HepG2 (cell line): Measurements from ENCODE around the gene KLF15. TPM values are rescaled to one million over a fixed set of nuclear protein-coding genes. Genes with fewer than 3 reads are reported as not detected.
A peak's percentile ranks its signal among the peaks of the same experiment; 100 is the strongest.

Experiments used
- CEBPB ChIP-seq: IDR thresholded peaks from 2 replicates; pipeline ENCODE4 v1.6.1; 2011; ENCODE audit warnings: low read depth, low read length, improper control_type of control experiment, borderline replicate concordance
- CREM ChIP-seq, 2 experiments: sonication (generic) in 1 of 2; formaldehyde crosslinking in 1 of 2; IDR thresholded peaks; 2 replicates each; pipeline versions ENCODE4 v1.4.0 to v1.6.1; 2016 to 2020; ENCODE audit warnings: antibody characterized with exemption in 1 of 2, mild to moderate bottlenecking in 1 of 2, missing genetic modification reagents in 1 of 2
- NBN ChIP-seq: fragments of 450-650 bp; conservative IDR thresholded peaks from 2 replicates; pipeline ENCODE4 v1.6.1; 2017
- NFKBIZ ChIP-seq: IDR thresholded peaks from 2 replicates; pipeline ENCODE4 v1.6.1; 2018; ENCODE audit warnings: missing genetic modification reagents, missing compliant biosample characterization
- NR2F6 ChIP-seq, 2 experiments: IDR thresholded peaks; 2 replicates each; pipeline ENCODE4 v1.6.1; 2016; ENCODE audit warnings: antibody characterized with exemption in 1 of 2, mild to moderate bottlenecking in 1 of 2
- POGZ ChIP-seq: sonication (generic); formaldehyde crosslinking; IDR thresholded peaks from 2 replicates; pipeline ENCODE4 v1.4.0; 2020; ENCODE audit warnings: mild to moderate bottlenecking, missing genetic modification reagents
- PPARG ChIP-seq: conservative IDR thresholded peaks from 2 replicates; pipeline ENCODE4 v1.6.1; 2016; ENCODE audit warnings: missing biosample characterization, missing genetic modification reagents
- RARG ChIP-seq: sonication (generic); formaldehyde crosslinking; IDR thresholded peaks from 2 replicates; pipeline ENCODE4 v1.4.0; 2020; ENCODE audit warnings: low read depth, mild to moderate bottlenecking, missing genetic modification reagents
- RBAK ChIP-seq: sonication (generic); formaldehyde crosslinking; IDR thresholded peaks from 2 replicates; pipeline ENCODE4 v1.5.1; 2020; ENCODE audit warnings: mild to moderate bottlenecking, missing genetic modification reagents
- SMARCE1 ChIP-seq: fragments of 450-650 bp; IDR thresholded peaks from 2 replicates; pipeline ENCODE4 v1.6.1; 2017; ENCODE audit warnings: borderline replicate concordance
- TRIM24 ChIP-seq: sonication (generic); formaldehyde crosslinking; IDR thresholded peaks from 2 replicates; pipeline ENCODE4 v1.8.0; 2022; ENCODE audit warnings: mild to moderate bottlenecking, missing genetic modification reagents
- ZFP41 ChIP-seq: sonication (generic); formaldehyde crosslinking; IDR thresholded peaks from 2 replicates; pipeline ENCODE4 v1.4.0; 2020; ENCODE audit warnings: mild to moderate bottlenecking, missing genetic modification reagents, borderline replicate concordance
- ZFX ChIP-seq: sonication (generic); formaldehyde crosslinking; IDR thresholded peaks from 2 replicates; pipeline ENCODE4 v1.4.0; 2020; ENCODE audit warnings: mild to moderate bottlenecking, low read depth, missing genetic modification reagents, moderate library complexity
- ZNF225 ChIP-seq: sonication (generic); formaldehyde crosslinking; IDR thresholded peaks from 2 replicates; pipeline ENCODE4 v1.4.0; 2020; ENCODE audit warnings: mild to moderate bottlenecking, missing genetic modification reagents
- ZNF296 ChIP-seq: sonication (generic); formaldehyde crosslinking; conservative IDR thresholded peaks from 2 replicates; pipeline ENCODE4 v1.5.0; 2020; ENCODE audit warnings: mild to moderate bottlenecking, missing genetic modification reagents
- ZNF431 ChIP-seq: sonication (generic); formaldehyde crosslinking; IDR thresholded peaks from 2 replicates; pipeline ENCODE4 v1.9.0; 2022; ENCODE audit warnings: missing genetic modification reagents, low read depth, mild to moderate bottlenecking, borderline replicate concordance
- ZNF543 ChIP-seq: sonication (generic); formaldehyde crosslinking; IDR thresholded peaks from 2 replicates; pipeline ENCODE4 v1.4.0; 2020; ENCODE audit warnings: mild to moderate bottlenecking, missing genetic modification reagents
- ZNF616 ChIP-seq: sonication (generic); formaldehyde crosslinking; IDR thresholded peaks from 2 replicates; pipeline ENCODE4 v1.5.0; 2020; ENCODE audit warnings: low read depth, mild to moderate bottlenecking, missing genetic modification reagents
- ZNF724P ChIP-seq: sonication (generic); formaldehyde crosslinking; IDR thresholded peaks from 2 replicates; pipeline ENCODE4 v1.8.0; 2022; ENCODE audit warnings: missing genetic modification reagents, borderline replicate concordance
- ZNF747 ChIP-seq: sonication (generic); formaldehyde crosslinking; IDR thresholded peaks from 2 replicates; pipeline ENCODE4 v1.8.1; 2023; ENCODE audit warnings: missing genetic modification reagents, mild to moderate bottlenecking, borderline replicate concordance
- ZSCAN29 ChIP-seq: sonication (generic); formaldehyde crosslinking; conservative IDR thresholded peaks from 2 replicates; pipeline ENCODE4 v1.4.0; 2020; ENCODE audit warnings: mild to moderate bottlenecking, missing genetic modification reagents
- polyA plus RNA-seq, 8 experiments: library from polyadenylated mRNA; depleted of rRNA in 3 of 8; stranded (reverse) in 7 of 8; unstranded in 1 of 8; fragments of >200 nt; fragmentation: Illumina TruSeq in 4 of 8; extraction: Trizol in 4 of 8; gene quantifications; 2 replicates each; pipeline versions ENCODE4 v1.2.1 to v1.2.3, GENCODE V29; 2011 to 2016; ENCODE audit warnings: low read depth in 4 of 8, missing spikeins in 1 of 8, mixed read lengths in 1 of 8; ENCODE audit not compliant: insufficient read depth in 1 of 8
- total RNA-seq, 5 experiments: library from RNA; depleted of rRNA; stranded (reverse); fragments of >200 nt; fragmentation: Illumina TruSeq; extraction: Trizol; gene quantifications; 2 replicates each; pipeline ENCODE4 v1.2.3, GENCODE V29; 2016; ENCODE audit warnings: low read depth in 1 of 5
- TF ChIP-seq, protein P1 (sequence below): sonication (generic); IDR thresholded peaks from 2 replicates; pipeline ENCODE4 v1.6.1; 2016; ENCODE audit warnings: low read depth, borderline replicate concordance
- TF ChIP-seq, protein P2 (sequence below): sonication (generic); formaldehyde crosslinking; IDR thresholded peaks from 2 replicates; pipeline ENCODE4 v1.8.0; 2022; ENCODE audit warnings: mild to moderate bottlenecking, missing genetic modification reagents
- TF ChIP-seq, protein P3 (sequence below): sonication (generic); formaldehyde crosslinking; IDR thresholded peaks from 2 replicates; pipeline ENCODE4 v1.5.0; 2020; ENCODE audit warnings: missing genetic modification reagents
- TF ChIP-seq, protein P4 (sequence below): IDR thresholded peaks from 2 replicates; pipeline ENCODE4 v1.6.1; 2016; ENCODE audit warnings: missing genetic modification reagents, missing compliant biosample characterization
- TF ChIP-seq, protein P5 (sequence below): sonication (generic); formaldehyde crosslinking; IDR thresholded peaks from 2 replicates; pipeline ENCODE4 v1.4.0; 2020; ENCODE audit warnings: missing genetic modification reagents

Gene KLF15
- total and polyA plus RNA-seq, 2 of the 13 experiments (the other 11 are each of a cell fraction or from before 2014, with no cell fraction given): 7.1 to 7.8 TPM

DNA sequence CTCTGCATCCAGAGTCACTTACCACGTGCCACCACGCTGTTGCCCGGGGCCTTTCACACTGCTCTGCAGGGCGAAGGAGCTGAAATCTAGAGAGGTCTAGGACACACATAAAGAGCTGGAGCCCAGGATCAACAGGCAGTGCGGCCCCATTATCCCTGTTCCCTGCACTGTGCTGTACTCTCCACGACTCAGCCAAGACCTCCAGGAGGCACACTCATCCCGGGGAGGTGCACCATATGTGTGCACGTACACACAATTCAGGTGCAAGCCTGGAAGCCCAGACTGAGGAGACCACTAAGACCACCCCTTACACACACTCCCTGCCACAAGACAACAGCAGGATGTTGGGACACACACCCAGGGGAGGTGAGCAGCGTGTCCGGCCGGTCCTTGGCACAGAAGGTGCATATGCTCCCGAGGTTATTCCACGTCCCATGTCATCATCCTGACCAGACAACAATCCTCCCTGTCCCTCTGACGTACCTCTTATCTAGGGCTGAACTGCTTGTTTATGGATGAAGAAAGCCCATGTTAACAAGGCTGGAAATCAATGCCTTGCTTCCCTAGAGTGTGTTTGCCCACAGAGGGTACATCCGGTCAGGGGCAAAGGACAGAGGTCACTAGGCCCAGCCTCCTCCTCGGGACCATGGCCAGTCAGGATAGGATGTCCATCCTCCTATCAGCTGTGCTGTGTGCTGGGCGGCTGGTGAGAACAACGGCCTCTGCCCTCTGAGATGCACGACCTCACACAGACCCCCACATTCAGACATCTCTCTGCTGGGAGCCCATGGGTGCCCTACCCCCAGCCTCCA lies 16.1 kb downstream of the KLF15 start (continued):
- TF ChIP-seq TRIM24 (peak; percentile 57; the same call in 1 of the 2 replicates), ZNF431 (CRISPR knock-in tag) (no peak), POGZ (peak; percentile 85), SMARCE1 (no peak), NR2F6 (IDR thresholded peaks at IDR 0.05) (peak; percentile 81), NR2F6 (CRISPR knock-in tag; IDR thresholded peaks at IDR 0.05) (peak; percentile 91), ZNF747 (no peak; the same call in 1 of the 2 replicates), NBN (no peak), CREM (IDR thresholded peaks at IDR 0.05) (peak; percentile 66; the same call in 1 of the 2 replicates), CREM (CRISPR knock-in tag; IDR thresholded peaks at IDR 0.05) (no peak), NFKBIZ (CRISPR knock-in tag) (no peak), ZNF543 (CRISPR knock-in tag) (0 out of 2 replicates have a peak, but pooled peaks have one; percentile 65), PPARG (CRISPR knock-in tag) (0 out of 2 replicates have a peak, but pooled peaks have one; percentile 45), ZSCAN29 (CRISPR knock-in tag) (0 out of 2 replicates have a peak, but pooled peaks have one; percentile 43), RARG (CRISPR knock-in tag) (no peak), ZNF296 (CRISPR knock-in tag) (peak; percentile 73; the same call in 1 of the 2 replicates), RBAK (CRISPR knock-in tag) (no peak), ZFX (CRISPR knock-in tag) (peak; percentile 77; the same call in 1 of the 2 replicates), ZNF724P (CRISPR knock-in tag) (no peak), CEBPB (no peak), ZNF616 (CRISPR knock-in tag) (no peak), ZNF225 (CRISPR knock-in tag) (no peak), ZFP41 (CRISPR knock-in tag) (no peak)
- TF ChIP-seq, protein P1, sequence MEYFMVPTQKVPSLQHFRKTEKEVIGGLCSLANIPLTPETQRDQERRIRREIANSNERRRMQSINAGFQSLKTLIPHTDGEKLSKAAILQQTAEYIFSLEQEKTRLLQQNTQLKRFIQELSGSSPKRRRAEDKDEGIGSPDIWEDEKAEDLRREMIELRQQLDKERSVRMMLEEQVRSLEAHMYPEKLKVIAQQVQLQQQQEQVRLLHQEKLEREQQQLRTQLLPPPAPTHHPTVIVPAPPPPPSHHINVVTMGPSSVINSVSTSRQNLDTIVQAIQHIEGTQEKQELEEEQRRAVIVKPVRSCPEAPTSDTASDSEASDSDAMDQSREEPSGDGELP: peak; percentile 72; the same call in 1 of the 2 replicates
- TF ChIP-seq, protein P2, sequence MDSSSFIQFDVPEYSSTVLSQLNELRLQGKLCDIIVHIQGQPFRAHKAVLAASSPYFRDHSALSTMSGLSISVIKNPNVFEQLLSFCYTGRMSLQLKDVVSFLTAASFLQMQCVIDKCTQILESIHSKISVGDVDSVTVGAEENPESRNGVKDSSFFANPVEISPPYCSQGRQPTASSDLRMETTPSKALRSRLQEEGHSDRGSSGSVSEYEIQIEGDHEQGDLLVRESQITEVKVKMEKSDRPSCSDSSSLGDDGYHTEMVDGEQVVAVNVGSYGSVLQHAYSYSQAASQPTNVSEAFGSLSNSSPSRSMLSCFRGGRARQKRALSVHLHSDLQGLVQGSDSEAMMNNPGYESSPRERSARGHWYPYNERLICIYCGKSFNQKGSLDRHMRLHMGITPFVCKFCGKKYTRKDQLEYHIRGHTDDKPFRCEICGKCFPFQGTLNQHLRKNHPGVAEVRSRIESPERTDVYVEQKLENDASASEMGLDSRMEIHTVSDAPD (CRISPR knock-in tag): no peak
- TF ChIP-seq, protein P3, sequence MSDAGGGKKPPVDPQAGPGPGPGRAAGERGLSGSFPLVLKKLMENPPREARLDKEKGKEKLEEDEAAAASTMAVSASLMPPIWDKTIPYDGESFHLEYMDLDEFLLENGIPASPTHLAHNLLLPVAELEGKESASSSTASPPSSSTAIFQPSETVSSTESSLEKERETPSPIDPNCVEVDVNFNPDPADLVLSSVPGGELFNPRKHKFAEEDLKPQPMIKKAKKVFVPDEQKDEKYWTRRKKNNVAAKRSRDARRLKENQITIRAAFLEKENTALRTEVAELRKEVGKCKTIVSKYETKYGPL (CRISPR knock-in tag): no peak
- TF ChIP-seq, protein P4, sequence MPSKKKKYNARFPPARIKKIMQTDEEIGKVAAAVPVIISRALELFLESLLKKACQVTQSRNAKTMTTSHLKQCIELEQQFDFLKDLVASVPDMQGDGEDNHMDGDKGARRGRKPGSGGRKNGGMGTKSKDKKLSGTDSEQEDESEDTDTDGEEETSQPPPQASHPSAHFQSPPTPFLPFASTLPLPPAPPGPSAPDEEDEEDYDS (CRISPR knock-in tag): peak; percentile 23; the same call in 1 of the 2 replicates
- TF ChIP-seq, protein P5, sequence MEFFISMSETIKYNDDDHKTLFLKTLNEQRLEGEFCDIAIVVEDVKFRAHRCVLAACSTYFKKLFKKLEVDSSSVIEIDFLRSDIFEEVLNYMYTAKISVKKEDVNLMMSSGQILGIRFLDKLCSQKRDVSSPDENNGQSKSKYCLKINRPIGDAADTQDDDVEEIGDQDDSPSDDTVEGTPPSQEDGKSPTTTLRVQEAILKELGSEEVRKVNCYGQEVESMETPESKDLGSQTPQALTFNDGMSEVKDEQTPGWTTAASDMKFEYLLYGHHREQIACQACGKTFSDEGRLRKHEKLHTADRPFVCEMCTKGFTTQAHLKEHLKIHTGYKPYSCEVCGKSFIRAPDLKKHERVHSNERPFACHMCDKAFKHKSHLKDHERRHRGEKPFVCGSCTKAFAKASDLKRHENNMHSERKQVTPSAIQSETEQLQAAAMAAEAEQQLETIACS (CRISPR knock-in tag): no peak
